ENCODE data around the gene GNG4. TPM values are rescaled to one million over a fixed set of nuclear protein-coding genes. Genes with fewer than 3 reads are reported as not detected.

The GNG4 gene
- total RNA-seq, 1 donor from 2014 or later, result 0.60 TPM

- no peak for DNase-seq (ENCODE audit: low spot score)
- no peak overlapping the region for H3K4me3 Mint-ChIP-seq (ENCODE audit: unreplicated experiment)
- TF ChIP-seq CTCF (IDR thresholded peaks at IDR 0.05), result no peak
- H3K36me3 Mint-ChIP-seq (ENCODE audit: low read depth), result no peaks in the 10 kb centered on the region
- peaks cover 1% of the 10 kb centered on the region for H3K4me1 Mint-ChIP-seq (ENCODE audit: low read depth)
- no peak overlapping the region for H3K27ac Mint-ChIP-seq (ENCODE audit: unreplicated experiment)
- H3K9me3 Mint-ChIP-seq (ENCODE audit: low read depth), result peaks cover 3% of the 10 kb centered on the region
- H3K27me3 Mint-ChIP-seq (ENCODE audit: low read depth), result no peaks in the 10 kb centered on the region
Measured at GRCh38 chr1:235527196-235527814, 122.3 kb downstream of the GNG4 start.

GRCh38 chr1:235525314-235525713, 124.3 kb downstream of the GNG4 start:
- Mint-ChIP-seq H3K36me3 (ENCODE audit: low read depth) (no peaks in the 10 kb centered on the region), H3K4me3 (ENCODE audit: unreplicated experiment) (no peak overlapping the region), H3K4me1 (ENCODE audit: low read depth) (no peaks in the 10 kb centered on the region), H3K9me3 (ENCODE audit: low read depth) (no peaks in the 10 kb centered on the region), H3K27ac (ENCODE audit: unreplicated experiment) (no peak overlapping the region), H3K27me3 (ENCODE audit: low read depth) (no peaks in the 10 kb centered on the region)
- TF ChIP-seq CTCF (IDR thresholded peaks at IDR 0.05), result no peak
- no peak for DNase-seq (ENCODE audit: low spot score)

DNA sequence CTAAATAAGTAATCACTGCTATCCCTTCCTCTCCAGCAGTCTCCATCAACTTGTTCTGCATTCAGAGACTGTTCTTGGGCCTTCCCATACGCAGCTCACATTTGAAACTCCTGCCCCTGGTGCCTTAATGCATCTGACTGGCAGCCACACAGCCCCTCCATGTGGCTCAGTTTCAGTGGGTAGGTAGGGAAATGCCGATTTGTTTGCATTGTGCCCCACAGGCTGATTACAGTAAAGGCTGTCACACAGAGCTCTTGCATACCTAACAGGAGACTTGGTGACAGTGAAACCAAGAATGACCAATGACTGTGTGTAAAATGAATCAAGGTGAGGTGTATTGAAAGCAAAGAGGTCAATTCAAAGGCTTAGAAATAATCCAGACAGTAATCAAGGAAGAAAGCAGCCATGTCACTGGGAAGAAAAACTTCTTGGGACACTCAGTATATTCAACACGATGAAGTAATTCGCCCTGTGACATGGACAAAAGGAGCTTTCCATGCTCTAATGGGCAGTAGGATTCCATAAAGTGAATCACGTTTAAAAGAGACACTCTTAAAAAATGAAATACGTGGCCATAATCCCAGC, 132.6 kb downstream of the GNG4 start:
- no peaks in the 10 kb centered on the region for H3K36me3 Mint-ChIP-seq (ENCODE audit: low read depth)
- TF ChIP-seq CTCF (IDR thresholded peaks at IDR 0.05), result no peak
- DNase-seq (ENCODE audit: low spot score), result no peak
- no peaks in the 10 kb centered on the region for H3K27me3 Mint-ChIP-seq (ENCODE audit: low read depth)
- no peak overlapping the region for H3K27ac Mint-ChIP-seq (ENCODE audit: unreplicated experiment)
- H3K4me3 Mint-ChIP-seq (ENCODE audit: unreplicated experiment), result no peak overlapping the region
- no peaks in the 10 kb centered on the region for H3K4me1 Mint-ChIP-seq (ENCODE audit: low read depth)
- H3K9me3 Mint-ChIP-seq (ENCODE audit: low read depth), result no peaks in the 10 kb centered on the region

- no peak overlapping the region for H3K27ac Mint-ChIP-seq (ENCODE audit: unreplicated experiment)
- H3K4me1 Mint-ChIP-seq (ENCODE audit: low read depth), result no peaks in the 10 kb centered on the region
- DNase-seq (ENCODE audit: low spot score), result no peak
- H3K4me3 Mint-ChIP-seq (ENCODE audit: unreplicated experiment), result no peak overlapping the region
- no peaks in the 10 kb centered on the region for H3K9me3 Mint-ChIP-seq (ENCODE audit: low read depth)
- no peaks in the 10 kb centered on the region for H3K36me3 Mint-ChIP-seq (ENCODE audit: low read depth)
- no peak for TF ChIP-seq CTCF (IDR thresholded peaks at IDR 0.05)
- H3K27me3 Mint-ChIP-seq (ENCODE audit: low read depth), result no peaks in the 10 kb centered on the region
Measured at GRCh38 chr1:235515844-235516512, 133.6 kb downstream of the GNG4 start.

GRCh38 chr1:235513495-235514366, 135.9 kb downstream of the GNG4 start:
- peak; percentile 96 for TF ChIP-seq CTCF (IDR thresholded peaks at IDR 0.05)
- H3K27me3 Mint-ChIP-seq (ENCODE audit: low read depth), result no peaks in the 10 kb centered on the region
- no peak overlapping the region for H3K27ac Mint-ChIP-seq (ENCODE audit: unreplicated experiment)
- no peak overlapping the region for H3K4me3 Mint-ChIP-seq (ENCODE audit: unreplicated experiment)
- DNase-seq (ENCODE audit: low spot score), result no peak
- no peaks in the 10 kb centered on the region for H3K4me1 Mint-ChIP-seq (ENCODE audit: low read depth)
- H3K9me3 Mint-ChIP-seq (ENCODE audit: low read depth), result no peaks in the 10 kb centered on the region
- H3K36me3 Mint-ChIP-seq (ENCODE audit: low read depth), result no peaks in the 10 kb centered on the region
